A549 treated with GW870086 at 1 μM for 4 hours (cell line): ENCODE data around the gene RBMXL2. TPM values are rescaled to one million over a fixed set of nuclear protein-coding genes. Genes with fewer than 3 reads are reported as not detected.

Source experiments
- total RNA-seq: library from RNA; stranded (reverse); fragments of 200-300 nt; extraction: Qiagen RNA extraction; gene quantifications from 5 replicates; pipeline ENCODE4 v1.2.3, GENCODE V29; 2022; ENCODE audit warnings: low read depth

Gene RBMXL2
- total RNA-seq: not detected in 5 replicates

GRCh38 chr11:7088921-7089320, at the start of gene RBMXL2:
TSS of gene RBMXL2 (plus strand) at chr11:7088998. CDS start at chr11:7089121, 123 bp downstream.

Other genes with a start within 250 kb of the RBMXL2 start
- gene OR10A5, start 243.3 kb upstream of the RBMXL2 start, total RNA-seq: not detected in 5 replicates
- gene OR10A2, start 225.9 kb upstream of the RBMXL2 start, total RNA-seq: not detected in 5 replicates
- not detected in 5 replicates for gene OR10A4, start 212.4 kb upstream of the RBMXL2 start, total RNA-seq
- not detected in 5 replicates for gene OR2D2, start 196.5 kb upstream of the RBMXL2 start, total RNA-seq
- not detected in 5 replicates for gene OR2D3, start 168.0 kb upstream of the RBMXL2 start, total RNA-seq
- 0.88 to 1.2 TPM (median 1.1 TPM) in 5 replicates for gene ZNF215, start 162.6 kb upstream of the RBMXL2 start, total RNA-seq
- gene ZNF214, start 68.7 kb upstream of the RBMXL2 start, total RNA-seq: 0.45 to 1.2 TPM (median 0.87 TPM) in 5 replicates
- gene NLRP14, start 68.5 kb upstream of the RBMXL2 start, total RNA-seq: not detected in 5 replicates
- 0.15 to 0.26 TPM (median 0.16 TPM) in 5 replicates for gene SYT9, start 162.9 kb downstream of the RBMXL2 start, total RNA-seq